Stromal cell of bone marrow (primary cell): ENCODE results near the gene ARHGEF12.

Experiments
- DNase-seq: peaks from one replicate; pipeline ENCODE4 v3.0.0-alpha.2; 2012; ENCODE audit warnings: low read depth

Gene ARHGEF12

DNA sequence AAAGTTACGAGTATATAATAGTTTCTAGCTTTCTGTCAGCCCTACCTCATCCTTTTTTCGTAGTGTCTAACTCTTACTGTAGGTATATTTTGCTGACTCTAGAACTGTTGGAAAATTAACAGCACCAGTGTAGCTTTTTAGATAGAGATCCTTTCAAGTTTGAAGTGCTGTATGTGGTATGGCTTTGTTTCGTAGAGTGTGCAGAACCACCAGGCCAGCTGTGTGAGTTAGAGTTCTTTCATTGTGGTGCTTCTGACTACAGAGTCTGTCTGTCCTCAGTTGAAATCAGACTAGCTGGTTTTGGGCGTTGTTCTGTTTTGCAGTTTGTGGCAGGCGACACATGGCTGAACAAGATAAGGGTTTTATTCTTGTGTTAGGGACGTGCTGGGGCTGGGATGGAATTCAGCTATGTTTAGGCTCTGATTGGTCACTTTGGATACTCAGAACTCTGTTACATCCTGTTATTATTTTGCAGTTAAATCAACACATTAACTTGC lies 3.2 kb downstream of the ARHGEF12 start:
- DNase-seq, result no peak

DNA sequence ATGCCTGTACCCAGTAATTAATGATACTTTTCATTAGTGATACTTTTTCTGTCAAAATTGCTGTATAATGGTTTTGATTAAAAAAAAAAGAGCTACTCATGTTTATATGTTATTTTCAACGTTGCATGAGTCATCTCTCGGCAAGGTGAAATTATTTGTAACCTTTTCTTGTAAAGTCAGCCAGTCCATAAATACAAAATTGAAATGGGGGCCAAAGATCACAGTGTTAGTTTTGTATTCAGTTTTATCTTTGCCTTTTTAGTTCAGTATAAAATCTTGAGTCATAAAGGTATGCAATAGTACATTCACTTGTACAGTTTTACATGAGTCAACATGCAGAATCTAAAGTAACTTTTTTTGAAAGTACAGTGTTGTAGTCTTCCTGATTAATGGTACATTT lies 4.3 kb downstream of the ARHGEF12 start:
- DNase-seq, result no peak

DNA sequence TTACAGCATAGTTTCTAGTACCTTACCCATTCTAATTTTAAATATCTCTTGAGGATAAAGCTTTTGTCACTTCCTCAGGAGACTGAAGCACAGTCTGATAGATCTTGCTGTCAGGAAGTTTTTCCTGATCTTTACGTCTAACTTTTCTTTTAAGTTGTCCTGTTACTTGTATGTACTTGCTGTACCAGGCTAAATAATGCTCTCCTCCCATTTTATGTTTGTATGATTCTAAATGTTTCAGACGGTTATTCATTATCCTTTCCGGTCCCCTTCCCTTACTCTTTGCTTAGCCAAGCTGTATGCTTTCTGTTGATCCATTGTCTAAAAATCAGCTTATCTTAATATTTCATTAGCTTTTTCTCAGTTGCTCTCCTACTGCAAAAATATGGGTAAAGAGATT lies 6.0 kb downstream of the ARHGEF12 start:
- no peak for DNase-seq

DNA sequence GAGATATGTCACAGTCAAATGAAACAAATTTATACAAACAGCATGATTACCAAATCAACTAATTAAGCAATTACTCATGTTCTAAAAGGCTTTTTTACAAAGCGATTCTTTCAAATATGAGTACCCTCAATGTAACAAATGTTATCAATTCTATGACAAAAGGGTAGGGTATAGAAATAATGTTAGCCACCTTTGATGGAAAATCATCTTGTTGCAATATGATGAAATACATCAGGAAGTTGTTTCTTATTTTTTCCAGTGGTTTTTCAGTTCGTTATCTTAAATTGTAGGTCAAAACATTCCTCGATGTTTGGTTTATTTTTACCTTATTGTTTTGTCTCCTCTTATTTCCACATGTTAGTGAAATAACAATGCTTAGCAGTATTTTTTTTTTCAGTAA lies 6.5 kb downstream of the ARHGEF12 start:
- no peak for DNase-seq

DNA sequence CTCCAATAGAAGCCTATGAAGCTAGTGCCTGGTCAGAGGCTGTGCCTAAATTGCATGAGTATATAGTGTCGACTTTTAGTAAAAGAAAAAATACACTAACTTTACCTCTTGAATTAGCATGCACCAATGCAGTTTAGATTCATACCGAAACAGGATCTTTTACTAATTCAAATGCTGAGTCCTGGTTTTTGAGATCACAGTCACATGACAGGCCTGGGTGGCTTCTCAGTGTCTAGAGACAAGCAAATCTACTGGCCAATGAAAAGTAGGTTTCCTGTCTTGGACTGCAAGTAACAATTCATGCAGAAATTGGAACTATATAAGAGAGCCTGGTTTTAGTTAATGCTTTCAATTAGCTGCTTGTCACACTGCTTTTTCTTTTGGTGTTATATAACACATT lies 7.2 kb downstream of the ARHGEF12 start:
- DNase-seq, result no peak

DNA sequence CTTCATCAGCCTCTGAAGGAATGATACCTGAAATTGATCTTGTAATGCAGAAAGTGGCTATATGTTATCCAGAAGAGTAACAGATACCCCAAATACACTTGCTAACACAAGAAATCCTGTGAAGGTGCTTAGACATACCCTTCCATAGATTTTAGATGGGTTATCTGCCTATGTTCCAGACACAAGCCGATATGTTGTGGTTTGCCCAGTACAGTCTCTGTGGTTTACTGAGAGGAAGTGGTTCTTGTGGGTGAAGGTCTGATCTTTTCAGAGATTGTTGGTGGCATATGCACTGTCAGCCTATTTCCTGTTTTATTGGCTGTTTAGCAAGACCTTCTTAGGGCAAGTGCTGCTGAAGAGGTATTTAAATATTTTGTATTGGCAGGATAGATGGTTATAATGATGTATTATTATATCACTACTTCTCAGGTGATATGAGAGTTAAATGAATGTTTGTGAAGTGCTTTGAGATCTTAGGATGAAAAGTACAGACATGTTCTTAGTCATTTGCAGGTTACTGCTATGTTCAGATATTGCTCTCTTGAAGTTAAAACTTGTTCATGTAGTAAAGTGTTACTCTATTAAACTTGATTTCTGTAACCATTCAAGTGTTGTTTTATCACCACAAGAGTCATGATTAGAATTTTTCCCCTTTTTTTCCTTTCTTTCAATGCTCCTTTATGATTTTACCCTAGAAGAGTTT lies 8.2 kb downstream of the ARHGEF12 start:
- no peak for DNase-seq

DNA sequence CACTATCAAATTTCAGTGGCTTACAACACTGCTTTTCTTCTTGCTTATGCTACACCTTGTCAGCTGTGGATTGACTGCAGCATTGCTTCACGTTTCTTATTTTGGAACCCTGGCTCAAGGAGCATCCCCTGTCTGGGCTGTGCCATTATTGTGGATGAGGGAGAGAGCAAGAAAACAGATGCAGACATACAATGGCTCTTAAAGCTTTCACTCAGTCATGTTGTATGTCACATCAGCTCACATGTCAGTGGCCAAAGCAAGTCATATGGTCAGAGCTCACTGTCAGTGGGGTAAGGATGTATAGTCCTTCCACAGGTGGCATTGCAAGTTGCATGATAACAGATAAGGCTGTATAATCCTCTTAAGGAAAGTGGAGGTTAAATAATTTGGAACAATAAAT lies 10.0 kb downstream of the ARHGEF12 start:
- DNase-seq, result no peak

DNA sequence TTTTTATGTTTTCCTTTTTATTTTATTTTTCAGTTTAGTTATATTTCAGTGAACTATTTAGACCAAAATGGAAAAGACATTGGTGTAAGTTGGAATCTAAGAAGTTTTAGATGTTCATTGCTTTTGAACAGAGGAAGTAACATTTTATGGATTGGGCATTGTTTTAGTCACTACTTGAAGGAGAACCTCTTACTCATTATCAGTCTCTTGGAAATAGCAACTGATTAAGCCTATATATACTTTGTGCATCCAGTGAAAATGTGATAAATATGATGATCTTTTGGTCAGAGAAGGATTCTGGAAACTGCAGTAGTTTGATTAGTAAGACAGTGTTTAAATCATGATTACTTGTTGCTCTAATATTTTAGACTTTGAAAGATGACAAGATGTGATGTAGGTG lies 14.4 kb downstream of the ARHGEF12 start:
- DNase-seq, result no peak

DNA sequence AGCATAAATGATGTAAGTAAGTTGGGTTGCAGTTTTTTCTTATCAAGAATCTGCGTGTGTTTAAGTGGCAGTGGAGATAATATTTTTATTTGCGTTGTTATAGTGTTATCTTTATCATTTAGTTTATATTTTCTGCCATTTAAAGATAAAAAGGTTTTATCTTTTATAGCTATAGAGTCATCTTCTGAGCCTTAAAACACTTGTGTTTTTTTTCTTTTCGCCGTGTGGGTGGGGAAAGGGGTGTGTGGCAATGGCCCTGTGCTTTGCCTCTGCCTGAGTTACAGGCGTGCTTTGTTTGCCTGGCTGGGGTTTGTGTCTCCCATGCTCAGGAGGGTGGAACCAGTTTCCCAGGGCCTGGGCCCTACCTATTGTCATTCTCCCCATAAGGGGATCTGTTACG lies 16.2 kb downstream of the ARHGEF12 start:
- DNase-seq, result no peak

DNA sequence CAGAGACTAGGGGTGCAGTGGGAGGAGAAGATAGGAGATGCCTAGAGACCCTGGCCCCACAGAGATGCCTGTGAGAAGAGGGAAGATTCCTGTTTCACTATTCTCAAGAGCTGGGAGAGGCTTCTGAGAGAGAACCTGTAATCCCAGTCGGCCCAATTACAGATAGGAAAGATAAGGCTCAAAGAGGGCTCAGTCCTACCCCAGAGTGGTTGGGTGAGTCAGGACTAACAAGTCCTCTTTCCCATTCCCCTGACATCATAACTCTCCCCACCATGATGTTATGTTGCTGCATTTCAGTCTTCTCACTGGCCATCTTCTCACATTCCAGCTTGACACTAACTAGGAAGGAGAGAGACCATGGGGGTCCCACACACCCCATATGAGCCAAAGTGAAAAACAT lies 17.9 kb downstream of the ARHGEF12 start:
- no peak for DNase-seq

DNA sequence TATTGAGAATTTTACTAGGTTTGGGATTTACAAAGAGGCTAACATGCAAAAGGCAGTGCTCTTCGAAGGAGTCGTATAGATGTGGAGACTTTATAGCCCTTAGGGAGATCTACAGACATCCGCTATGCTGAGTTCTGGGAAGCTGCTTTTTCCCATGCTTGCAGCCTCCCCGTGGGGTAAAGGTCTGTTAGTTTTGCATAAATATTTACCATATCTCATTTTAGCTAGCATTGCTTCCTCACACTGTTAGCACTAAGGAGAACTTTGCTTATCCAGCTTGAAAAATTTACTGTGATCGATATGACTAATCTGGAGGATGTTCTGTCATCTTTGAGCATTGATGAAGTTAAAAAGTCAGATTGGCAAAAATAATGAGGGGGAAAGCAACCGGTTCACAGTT lies 18.6 kb downstream of the ARHGEF12 start:
- DNase-seq, result no peak

DNA sequence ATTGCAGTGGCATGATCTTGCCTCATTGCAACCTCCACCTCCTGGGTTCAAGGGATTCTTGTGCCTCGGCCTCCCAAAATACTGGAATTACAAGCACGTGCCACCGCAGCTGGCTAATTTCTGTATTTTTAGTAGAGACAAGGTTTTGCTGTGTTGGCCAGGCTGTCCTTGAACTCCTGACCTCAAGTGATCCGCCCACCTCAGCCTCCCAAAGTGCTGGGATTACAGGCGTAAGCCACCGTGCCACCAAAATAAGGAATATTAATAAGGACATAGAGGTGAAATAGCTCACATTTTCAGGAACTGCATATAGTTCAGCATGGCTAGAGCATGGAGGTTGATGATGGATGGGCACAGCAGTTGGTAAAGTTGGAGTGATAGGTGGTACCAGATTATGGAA lies 21.4 kb downstream of the ARHGEF12 start:
- DNase-seq, result no peak

DNA sequence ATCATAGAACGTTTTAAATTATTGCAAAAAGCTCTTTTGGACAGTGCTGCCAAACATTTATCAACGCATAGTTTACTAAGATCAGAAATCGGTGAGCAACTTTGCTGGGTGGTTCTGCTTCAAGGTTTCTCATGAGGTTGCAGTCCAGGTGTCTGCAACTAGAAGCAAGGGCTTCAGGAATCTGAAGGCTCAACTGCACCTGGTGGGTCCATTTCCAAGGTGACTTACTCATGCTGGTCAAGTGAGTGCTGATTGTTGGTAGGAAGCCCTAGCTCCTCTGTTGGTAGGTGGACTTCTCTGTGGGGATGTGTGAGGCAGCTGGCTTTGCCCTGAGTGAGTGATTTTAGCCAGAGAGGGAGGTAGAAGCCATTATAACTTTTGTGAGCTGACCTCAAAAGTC lies 22.5 kb downstream of the ARHGEF12 start:
- no peak for DNase-seq

DNA sequence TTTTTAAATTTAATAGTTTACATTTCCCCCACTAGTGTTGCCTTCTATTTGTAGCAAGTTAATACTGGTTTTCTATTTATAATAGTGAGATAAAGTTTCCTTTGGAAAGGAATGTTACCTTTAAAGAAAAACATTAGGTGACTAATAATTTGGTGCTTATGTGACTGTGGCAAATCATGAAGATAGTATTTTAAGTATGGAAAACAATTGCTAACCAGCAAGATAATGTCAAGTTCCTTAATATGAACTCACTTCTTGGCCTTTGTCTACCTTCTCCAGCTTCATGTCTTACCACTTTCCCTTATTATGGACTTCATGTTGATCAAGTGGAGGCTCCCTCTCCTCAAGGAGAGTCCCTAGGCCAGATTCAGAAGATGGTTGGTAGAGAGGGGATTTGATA lies 27.2 kb downstream of the ARHGEF12 start:
- DNase-seq, result no peak

DNA sequence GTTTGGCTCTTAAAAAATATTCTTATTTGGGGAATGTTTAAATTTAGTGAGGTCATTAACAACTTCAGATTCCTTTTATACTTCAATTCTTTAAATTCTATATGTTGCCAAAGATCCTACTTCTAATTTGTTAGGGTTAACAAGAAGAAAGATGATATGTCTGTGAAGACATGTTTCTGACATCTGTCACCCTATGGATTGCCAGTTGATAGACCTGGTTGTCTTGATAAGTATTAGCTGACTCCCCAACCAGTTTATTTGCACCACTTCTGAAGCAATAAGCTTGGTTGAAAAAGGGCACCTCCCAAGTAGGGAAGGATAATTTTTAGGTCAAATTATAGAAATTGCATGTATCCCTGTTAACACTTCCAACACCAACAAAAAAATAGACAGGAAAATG lies 29.3 kb downstream of the ARHGEF12 start:
- no peak for DNase-seq

DNA sequence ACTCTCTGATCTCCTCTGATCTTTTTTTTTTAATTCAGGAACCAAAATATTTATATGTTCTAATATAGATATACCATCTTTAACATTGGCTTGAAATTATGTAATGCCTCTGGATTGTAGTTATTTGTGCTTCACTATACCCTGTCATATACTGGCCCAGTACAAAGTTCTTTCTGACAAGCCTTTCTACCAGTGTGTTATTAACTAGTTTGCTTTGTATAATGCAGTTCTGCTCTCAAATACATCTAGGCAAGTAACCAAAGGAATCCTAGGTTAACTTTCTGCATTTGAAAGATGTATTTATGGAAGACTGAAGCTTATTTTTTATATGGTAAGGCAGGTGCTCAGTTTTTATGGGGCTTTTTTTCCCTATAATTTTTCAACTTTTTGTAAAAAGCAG lies 36.1 kb downstream of the ARHGEF12 start:
- DNase-seq, result no peak

DNA sequence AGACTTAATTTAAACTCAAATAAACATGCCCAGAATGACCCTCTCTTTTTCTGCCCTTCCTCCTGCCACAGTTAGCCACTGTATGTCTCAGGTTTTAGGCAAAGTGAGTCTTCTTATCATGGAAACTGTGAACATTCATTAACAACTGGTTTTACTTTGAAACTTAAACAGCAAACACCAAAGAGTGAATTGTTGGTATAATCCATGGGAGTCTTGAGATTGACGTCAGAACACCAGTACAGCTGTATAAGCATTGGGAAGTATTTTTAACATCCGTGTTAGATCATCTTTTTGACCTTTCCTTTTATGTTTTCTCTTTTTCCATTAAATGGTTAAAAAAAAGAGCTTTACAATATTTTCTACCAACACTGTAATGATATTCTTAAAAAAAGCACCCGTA lies 38.9 kb downstream of the ARHGEF12 start:
- DNase-seq, result no peak

DNA sequence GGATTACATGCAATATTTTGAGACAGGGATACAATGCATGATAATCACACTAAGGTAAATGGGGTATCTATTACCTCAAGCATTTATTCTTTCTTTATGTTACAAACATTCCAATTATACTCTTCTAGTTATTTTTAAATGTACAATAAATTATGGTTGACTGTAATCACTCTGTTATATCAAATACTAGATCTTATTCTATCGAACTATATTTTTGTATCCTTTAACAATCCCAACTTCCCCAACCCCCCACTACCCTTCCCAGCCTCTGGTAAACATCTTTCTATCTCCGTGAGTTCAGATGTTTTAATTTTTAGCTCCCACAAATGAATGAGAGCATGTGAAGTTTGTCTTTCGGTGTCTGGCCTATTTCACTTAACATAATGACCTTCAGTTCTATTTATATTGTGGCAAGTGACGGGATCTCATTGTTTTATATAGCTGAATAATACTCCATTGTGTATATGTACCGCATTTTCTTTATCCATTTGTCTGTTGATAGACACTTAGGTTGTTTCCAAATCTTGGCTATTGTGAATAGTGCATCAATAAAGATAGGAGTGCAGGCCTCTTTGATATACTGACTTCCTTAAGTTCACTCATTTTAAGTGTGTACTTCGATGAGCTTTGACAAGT lies 40.5 kb downstream of the ARHGEF12 start:
- no peak for DNase-seq

DNA sequence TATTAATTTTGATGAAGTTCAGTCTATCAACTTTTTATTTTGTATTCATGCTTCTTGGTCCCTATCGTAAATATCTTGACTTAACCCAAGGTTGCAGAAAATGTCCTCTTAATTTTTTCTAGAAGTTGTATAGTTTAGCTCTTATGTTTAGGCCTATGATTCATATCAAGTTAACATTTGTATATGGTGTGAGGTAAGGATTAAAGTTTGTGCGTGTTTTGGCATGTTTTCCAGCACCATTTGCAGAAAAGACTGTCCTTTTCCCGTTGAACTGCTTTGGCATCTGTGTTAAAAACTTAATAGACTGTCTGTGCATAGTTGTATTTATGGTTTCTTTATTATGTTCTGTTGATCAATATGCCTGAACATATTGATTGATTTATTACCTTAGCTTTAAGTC lies 42.3 kb downstream of the ARHGEF12 start:
- no peak for DNase-seq

DNA sequence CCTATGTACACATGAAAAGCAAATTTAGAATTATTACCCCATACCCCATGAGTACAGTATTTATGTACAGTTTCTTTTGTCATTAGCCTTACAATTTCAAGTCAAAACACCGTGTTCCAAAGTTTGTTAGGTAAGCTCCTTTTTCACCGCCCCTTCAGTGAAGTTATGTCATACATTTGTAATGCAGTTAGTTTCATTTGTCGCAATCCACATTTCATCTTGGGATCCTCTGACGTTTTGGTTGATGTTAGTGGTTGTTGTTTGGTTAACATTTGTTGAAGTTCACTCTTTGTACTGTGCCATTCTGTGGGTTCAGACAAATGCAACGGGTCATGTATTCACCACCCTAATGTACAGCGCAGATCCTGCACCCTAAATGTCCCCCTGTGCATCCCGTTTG lies 45.2 kb downstream of the ARHGEF12 start:
- no peak for DNase-seq

DNA sequence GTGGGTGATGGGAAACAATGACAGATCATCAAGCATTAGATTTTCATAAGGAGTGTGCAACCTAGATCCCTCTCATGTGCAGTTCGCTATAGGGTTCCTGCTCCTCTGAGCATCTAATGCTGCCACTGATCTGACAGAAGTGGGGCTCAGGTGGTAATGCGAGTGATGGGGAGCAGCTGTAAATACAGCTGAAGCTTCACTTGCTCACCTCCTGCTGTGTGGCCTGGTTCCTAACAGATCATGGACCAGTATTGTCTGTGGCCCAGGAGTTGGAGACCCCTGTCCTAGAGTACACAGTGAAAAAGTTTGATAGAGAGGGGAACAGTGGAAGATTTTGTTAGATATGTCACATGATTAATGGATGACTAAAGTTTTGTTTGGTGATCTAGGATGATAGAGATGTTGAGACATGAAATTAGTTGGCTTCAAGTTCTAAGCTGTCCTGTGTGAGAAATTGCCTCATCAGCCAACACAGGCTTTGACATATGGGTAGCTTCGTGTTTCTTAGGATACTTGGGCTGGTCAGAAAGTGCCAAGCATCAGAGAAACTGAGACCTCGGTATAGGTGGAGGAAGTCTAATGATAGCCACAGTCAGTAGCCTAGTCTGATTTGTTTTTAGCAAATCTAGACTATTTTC lies 47.4 kb downstream of the ARHGEF12 start:
- no peak for DNase-seq

DNA sequence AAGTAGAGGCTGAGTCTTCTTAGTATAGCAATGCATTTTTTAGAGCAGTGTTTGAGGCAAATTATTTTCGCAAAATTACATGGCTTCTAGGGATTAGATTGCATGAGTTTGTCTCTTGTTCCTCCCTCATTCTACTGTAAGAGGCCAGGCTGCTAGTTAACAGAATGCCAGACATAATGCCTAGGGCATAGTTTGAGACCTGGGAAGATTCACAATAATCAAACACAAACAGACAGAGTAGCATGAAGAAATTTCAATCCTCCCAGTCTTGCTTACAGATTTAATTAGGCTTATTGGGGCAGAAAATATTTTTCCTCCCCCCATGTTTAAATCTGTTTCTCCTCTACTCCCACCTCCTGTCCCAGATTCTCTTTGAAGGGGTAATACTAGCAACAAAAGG lies 48.3 kb downstream of the ARHGEF12 start:
- no peak for DNase-seq

DNA sequence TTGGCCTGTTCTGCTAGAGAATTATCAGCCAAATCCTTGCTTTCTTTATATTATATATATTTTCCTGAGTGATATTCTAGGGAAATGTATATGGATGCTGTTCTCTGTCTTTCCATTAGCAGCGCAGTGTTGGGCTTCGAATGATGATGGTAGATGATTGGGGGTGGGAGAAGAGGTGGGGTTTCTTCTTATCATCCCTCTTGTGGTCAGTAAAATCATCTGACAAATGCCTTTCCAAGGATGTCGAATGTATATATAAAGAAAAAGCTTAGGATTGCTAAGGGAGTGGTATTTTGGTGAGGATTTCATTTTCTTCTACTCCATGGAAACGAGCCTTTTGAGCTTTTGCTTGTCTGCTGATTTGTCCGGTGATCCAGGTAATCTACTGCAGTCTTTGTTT lies 48.9 kb downstream of the ARHGEF12 start:
- no peak for DNase-seq

DNA sequence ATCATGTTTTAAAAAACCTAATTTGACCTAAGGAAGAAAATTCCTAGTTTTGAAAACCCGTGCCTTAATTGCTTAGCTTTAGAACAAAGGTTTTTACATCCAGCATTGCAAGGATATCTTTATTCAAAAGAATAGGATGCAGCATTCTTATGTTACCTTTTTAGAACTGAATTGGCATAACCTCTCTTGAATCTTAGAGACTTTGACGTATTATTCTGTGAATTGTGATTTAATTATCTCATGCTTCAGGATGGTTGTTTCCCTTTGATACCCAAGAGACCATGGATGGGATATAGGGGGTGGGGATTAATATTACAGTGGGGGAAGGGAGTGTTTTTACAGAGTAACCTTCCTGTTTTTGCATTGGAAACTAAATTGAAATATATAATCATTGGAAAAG lies 49.4 kb downstream of the ARHGEF12 start:
- no peak for DNase-seq
